ENCODE data around the gene PITPNC1. TPM values are rescaled to one million over a fixed set of nuclear protein-coding genes. Genes with fewer than 3 reads are reported as not detected.
"Not testable (repeated sequence)": the region's sequence is repeated elsewhere in the genome, so short reads cannot be mapped to it uniquely, and the experiment has no call there.

The PITPNC1 gene
- total and polyA plus RNA-seq, 12 donors, result 4.9 to 33.0 (median 14.0) TPM

- no peak for TF ChIP-seq POLR2A (IDR thresholded peaks at IDR 0.05)
- TF ChIP-seq, protein P1, sequence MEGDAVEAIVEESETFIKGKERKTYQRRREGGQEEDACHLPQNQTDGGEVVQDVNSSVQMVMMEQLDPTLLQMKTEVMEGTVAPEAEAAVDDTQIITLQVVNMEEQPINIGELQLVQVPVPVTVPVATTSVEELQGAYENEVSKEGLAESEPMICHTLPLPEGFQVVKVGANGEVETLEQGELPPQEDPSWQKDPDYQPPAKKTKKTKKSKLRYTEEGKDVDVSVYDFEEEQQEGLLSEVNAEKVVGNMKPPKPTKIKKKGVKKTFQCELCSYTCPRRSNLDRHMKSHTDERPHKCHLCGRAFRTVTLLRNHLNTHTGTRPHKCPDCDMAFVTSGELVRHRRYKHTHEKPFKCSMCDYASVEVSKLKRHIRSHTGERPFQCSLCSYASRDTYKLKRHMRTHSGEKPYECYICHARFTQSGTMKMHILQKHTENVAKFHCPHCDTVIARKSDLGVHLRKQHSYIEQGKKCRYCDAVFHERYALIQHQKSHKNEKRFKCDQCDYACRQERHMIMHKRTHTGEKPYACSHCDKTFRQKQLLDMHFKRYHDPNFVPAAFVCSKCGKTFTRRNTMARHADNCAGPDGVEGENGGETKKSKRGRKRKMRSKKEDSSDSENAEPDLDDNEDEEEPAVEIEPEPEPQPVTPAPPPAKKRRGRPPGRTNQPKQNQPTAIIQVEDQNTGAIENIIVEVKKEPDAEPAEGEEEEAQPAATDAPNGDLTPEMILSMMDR (IDR thresholded peaks at IDR 0.05), result no peak
- H3K27ac ChIP-seq, result no peak overlapping the region
- no peak overlapping the region for H3K4me3 ChIP-seq
- H3K27me3 ChIP-seq, result no peaks in the 10 kb centered on the region
- WGBS, 4 donors, result 85 to 88% (median 85%) methylated on average over 16 of the region's 16 CpGs
- no peaks in the 10 kb centered on the region for H3K9me3 ChIP-seq (replicated peaks in 1 of 3)
- no peaks in the 10 kb centered on the region for H3K36me3 ChIP-seq (replicated peaks in 1 of 2)
- intact Hi-C loops (cut with DNase I), result no loop called here
- H3K4me1 ChIP-seq (replicated peaks in 1 of 2), result no peaks in the 10 kb centered on the region
- DNase-seq, result peak in 1 of 7 donors; percentile 38
These were observed 24.8 kb downstream of the PITPNC1 start for GRCh38 chr17:67401598-67402504.

GRCh38 chr17:67403065-67403464, 26.0 kb downstream of the PITPNC1 start:
- Histone ChIP-seq H3K9me3 (replicated peaks in 1 of 3) (no peaks in the 10 kb centered on the region), H3K36me3 (replicated peaks in 1 of 2) (no peaks in the 10 kb centered on the region), H3K27ac (no peak overlapping the region), H3K4me3 (no peak overlapping the region), H3K27me3 (no peaks in the 10 kb centered on the region), H3K4me1 (replicated peaks in 1 of 2) (no peaks in the 10 kb centered on the region)
- DNase-seq, result peak in 1 of 7 donors; percentile 17
- TF ChIP-seq, protein P1 (IDR thresholded peaks at IDR 0.05), result no peak
- no peak for TF ChIP-seq POLR2A (IDR thresholded peaks at IDR 0.05)
- intact Hi-C loops (cut with DNase I), result no loop called here
- 86 to 91% (median 89%) methylated on average over 2 of the region's 2 CpGs for WGBS, 4 donors

- Histone ChIP-seq H3K4me3 (no peak overlapping the region), H3K36me3 (replicated peaks in 1 of 2) (no peaks in the 10 kb centered on the region), H3K27me3 (no peaks in the 10 kb centered on the region), H3K27ac (no peak overlapping the region), H3K4me1 (replicated peaks in 1 of 2) (no peaks in the 10 kb centered on the region), H3K9me3 (replicated peaks in 1 of 3) (no peaks in the 10 kb centered on the region)
- DNase-seq, result no peak
- WGBS, 4 donors, result 87 to 95% (median 93%) methylated on average over 6 of the region's 6 CpGs
- no peak for TF ChIP-seq POLR2A (IDR thresholded peaks at IDR 0.05)
- TF ChIP-seq, protein P1 (IDR thresholded peaks at IDR 0.05), result no peak
- intact Hi-C loops (cut with DNase I), result no loop called here
These were observed 26.4 kb downstream of the PITPNC1 start for GRCh38 chr17:67403483-67403882.

- DNase-seq; intact Hi-C loops (cut with DNase I); H3K36me3 ChIP-seq (replicated peaks in 1 of 2); H3K27ac ChIP-seq; H3K4me1 ChIP-seq (replicated peaks in 1 of 2); H3K9me3 ChIP-seq (replicated peaks in 1 of 3); H3K4me3 ChIP-seq; H3K27me3 ChIP-seq: not testable (repeated sequence)
- WGBS, 4 donors, result 55 to 89% (median 73%) methylated on average over 3 of the region's 3 CpGs
These were observed 31.4 kb downstream of the PITPNC1 start for GRCh38 chr17:67408455-67408830.

DNA sequence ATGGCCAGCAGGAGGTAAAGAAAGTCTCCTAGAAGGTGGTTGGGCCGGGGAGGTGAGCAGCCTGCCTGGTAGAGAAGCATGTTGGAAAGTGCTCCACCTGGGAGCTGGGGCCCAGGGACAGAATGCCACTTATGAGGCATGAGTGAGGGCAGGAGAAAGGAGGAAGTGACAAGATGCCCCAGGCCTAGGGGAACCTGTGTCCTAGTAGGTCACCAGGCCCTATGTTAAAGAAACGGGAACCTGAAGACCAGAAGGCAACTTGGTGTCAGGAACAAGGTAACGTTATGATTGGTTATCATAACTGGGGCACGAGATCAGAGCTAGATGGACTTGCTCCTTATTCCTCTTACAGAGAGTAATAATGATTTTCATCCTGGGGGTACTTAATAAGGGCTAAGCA, 34.3 kb downstream of the PITPNC1 start:
- no peaks in the 10 kb centered on the region for H3K4me1 ChIP-seq (replicated peaks in 1 of 2)

More for the DNA sequence above, 34.3 kb downstream of the PITPNC1 start:
- intact Hi-C loops (cut with DNase I), result no loop called here
- DNase-seq, result peak in 1 of 7 donors; percentile 41
- Histone ChIP-seq H3K9me3 (replicated peaks in 1 of 3) (no peaks in the 10 kb centered on the region), H3K27me3 (no peaks in the 10 kb centered on the region), H3K4me3 (no peak overlapping the region), H3K36me3 (replicated peaks in 1 of 2) (no peaks in the 10 kb centered on the region), H3K27ac (no peak overlapping the region)
- TF ChIP-seq, protein P1 (IDR thresholded peaks at IDR 0.05), result no peak
- TF ChIP-seq POLR2A (IDR thresholded peaks at IDR 0.05), result no peak
- 82 to 90% (median 87%) methylated on average over 4 of the region's 4 CpGs for WGBS, 4 donors

Data from adrenal gland (tissue), 12 donors.